Ovary (tissue), 9 donors: Measurements from ENCODE around the gene MOV10. TPM values are rescaled to one million over a fixed set of nuclear protein-coding genes. Genes with fewer than 3 reads are reported as not detected.

Experiments
- DNase-seq, 5 donors: peaks; one replicate each; pipeline ENCODE4 v3.0.0-alpha.2; 2019 to 2020
- H3K27ac ChIP-seq, 2 donors: fragments of 200-600 bp; one replicate each; pipeline versions ENCODE4 v1.5.1 to v1.8.0; 2019 to 2022
- H3K27me3 ChIP-seq: fragments of 200-600 bp; one replicate; pipeline ENCODE4 v1.8.0; 2022
- H3K36me3 ChIP-seq: fragments of 200-600 bp; sonication (generic); one replicate; pipeline ENCODE4 v1.5.1; 2019
- H3K4me1 ChIP-seq: one replicate; pipeline ENCODE4 v1.8.1; 2013; ENCODE audit warnings: mild to moderate bottlenecking, moderate library complexity; ENCODE audit not compliant: insufficient read depth
- H3K4me3 ChIP-seq: fragments of 200-600 bp; sonication (generic); one replicate; pipeline ENCODE4 v1.5.1; 2017
- H3K9me3 ChIP-seq, 2 donors: fragments of 200-600 bp in 1 of 2; sonication (generic) in 1 of 2; one replicate each; pipeline versions ENCODE4 v1.5.1 to v1.8.1; 2013 to 2019; ENCODE audit warnings: mild to moderate bottlenecking in 1 of 2, moderate library complexity in 1 of 2
- CTCF ChIP-seq, 3 donors: fragments of 450-650 bp in 2 of 3; fragments of 200-600 bp in 1 of 3; IDR thresholded peaks; one replicate each; pipeline versions ENCODE4 v1.5.1 to v1.8.0; 2016 to 2022; ENCODE audit warnings: antibody characterized with exemption in 3 of 3, mild to moderate bottlenecking in 1 of 3
- EP300 ChIP-seq: sonication (generic); formaldehyde crosslinking; IDR thresholded peaks from one replicate; pipeline ENCODE4 v1.6.1; 2017; ENCODE audit warnings: antibody characterized with exemption
- POLR2A ChIP-seq: fragments of 450-650 bp; IDR thresholded peaks from one replicate; pipeline ENCODE4 v1.6.1; 2017; ENCODE audit warnings: antibody characterized with exemption, mild to moderate bottlenecking, moderate library complexity
- WGBS, 3 donors: extraction: QIAGEN DNeasy Blood & Tissue Kit in 1 of 3; methylation state at CpG; one replicate each; pipeline versions ENCODE4 v1.1.5 to v1.1.7; 2013 to 2017; 5-methylcytosine and 5-hydroxymethylcytosine counted together
- intact Hi-C, 4 donors: fragments of 100-400 bp; cut with DNase I; formaldehyde crosslinking; loops; one replicate each; pipeline versions ENCODE4 v1.11.0 to v1.15.1; 2022 to 2023
- polyA plus RNA-seq, 2 donors: library from polyadenylated mRNA; stranded (reverse); fragments of 200-250 nt in 1 of 2; fragments of 350-450 nt in 1 of 2; fragmentation: Illumina TruSeq in 1 of 2; extraction: RNeasy Lipid Tissue Mini Kit (QIAGEN cat#74804) in 1 of 2; gene quantifications; one replicate each; pipeline ENCODE4 v1.2.3, GENCODE V29; 2013 to 2014
- total RNA-seq, 7 donors: library from RNA; depleted of rRNA in 2 of 7; stranded (reverse); fragments of >200 nt in 2 of 7; fragmentation: NEBNext Ultra II Directional in 3 of 7; extraction: Animal tissue kit (Norgen Biotek cat#: 25700) in 3 of 7; gene quantifications; one replicate each; pipeline versions ENCODE4 v1.1.0 to v1.2.4, GENCODE V29; 2016 to 2023
- donor health status: DM: no; HTN: no; CAD: no; lungs with moderate emphysema.
- donor health status: DM: no; HTN: no; CAD: no.
- donor health status: Bipolar disorder and iron deficiency.
- donor health status: DM: yes; HTN: yes; CAD: no.
- donor health status: DM: no; HTN: no; CAD: no.
- donor health status: DM: yes; HTN: yes; CAD: no.

The MOV10 gene
- total and polyA plus RNA-seq, 9 donors: 31.7 to 66.3 (median 50.2) TPM

GRCh38 chr1:112700290-112701226 lies 26.1 kb downstream of the MOV10 start:
- H3K4me1 ChIP-seq: peaks cover 23% of the 10 kb centered on the region
- intact Hi-C loops: loop anchor here in 2 of 4 donors (10.0 kb wide), 3 partner anchors 76 to 306 kb away; partner anchors contain the start of genes CTTNBP2NL (in 2 of the 2) and WNT2B (in 1 of the 2)
- no peaks in the 10 kb centered on the region for H3K36me3 ChIP-seq
- no peak overlapping the region for H3K4me3 ChIP-seq
- peak overlapping the region; percentile 81 to 89 for H3K27ac ChIP-seq
- no peaks in the 10 kb centered on the region for H3K27me3 ChIP-seq
- TF ChIP-seq EP300 (peak; percentile 7), CTCF (IDR thresholded peaks at IDR 0.05) (peak in 2 of 3 donors; percentile 7 to 55), POLR2A (peak; percentile 23)
- no peaks in the 10 kb centered on the region for H3K9me3 ChIP-seq
- peak; percentile 99 to 100 (median 100) for DNase-seq
- 16 to 18% (median 18%) methylated on average over 7 of the region's 7 CpGs for WGBS, 3 donors

GRCh38 chr1:112701227-112702066 lies 27.0 kb downstream of the MOV10 start:
- H3K9me3 ChIP-seq: no peaks in the 10 kb centered on the region
- H3K4me3 ChIP-seq: no peak overlapping the region
- no peaks in the 10 kb centered on the region for H3K27me3 ChIP-seq
- peak overlapping the region; percentile 81 to 89 for H3K27ac ChIP-seq
- WGBS, 3 donors: 47 to 62% (median 49%) methylated on average over 17 of the region's 17 CpGs
- H3K36me3 ChIP-seq: no peaks in the 10 kb centered on the region
- DNase-seq: peak in 2 of 5 donors; percentile 37 to 54
- intact Hi-C loops: loop anchor here in 2 of 4 donors (10.0 kb wide), 3 partner anchors 77 to 307 kb away; partner anchors contain the start of genes CTTNBP2NL (in 2 of the 2) and WNT2B (in 1 of the 2)
- H3K4me1 ChIP-seq: peaks cover 26% of the 10 kb centered on the region
- TF ChIP-seq EP300 (no peak), CTCF (IDR thresholded peaks at IDR 0.05) (no peak), POLR2A (no peak)

- H3K4me3 ChIP-seq: no peak overlapping the region
- H3K4me1 ChIP-seq: peaks cover 26% of the 10 kb centered on the region
- WGBS, 3 donors: 41 to 42% (median 42%) methylated on average over 3 of the region's 3 CpGs
- TF ChIP-seq POLR2A: no peak
- no peak for TF ChIP-seq EP300
- no peak for TF ChIP-seq CTCF (IDR thresholded peaks at IDR 0.05)
- H3K36me3 ChIP-seq: no peaks in the 10 kb centered on the region
- DNase-seq: peak in 1 of 5 donors; percentile 30
- H3K27me3 ChIP-seq: no peaks in the 10 kb centered on the region
- peak overlapping the region; percentile 81 to 89 for H3K27ac ChIP-seq
- H3K9me3 ChIP-seq: no peaks in the 10 kb centered on the region
- intact Hi-C loops: loop anchor here in 2 of 4 donors (10.0 kb wide), 3 partner anchors 77 to 307 kb away; partner anchors contain the start of genes CTTNBP2NL (in 2 of the 2) and WNT2B (in 1 of the 2)
These were observed 27.6 kb downstream of the MOV10 start for GRCh38 chr1:112702067-112702395.
